H9 (cell line): Measurements from ENCODE around the gene GET3. TPM values are rescaled to one million over a fixed set of nuclear protein-coding genes. Genes with fewer than 3 reads are reported as not detected.

Experiments
- DNase-seq: peaks from one replicate; pipeline ENCODE4 v3.0.0-alpha.2; 2017
- H2AFZ ChIP-seq: one replicate; pipeline ENCODE4 v1.6.1; 2013; ENCODE audit warnings: mild to moderate bottlenecking, low read length, control low read depth, moderate library complexity
- H2AK5ac ChIP-seq: 2 replicates; pipeline ENCODE4 v1.6.1; 2013; ENCODE audit warnings: low read length, control low read depth, mixed read lengths; ENCODE audit not compliant: insufficient read length
- H2BK120ac ChIP-seq: one replicate; pipeline ENCODE4 v1.6.1; 2013; ENCODE audit warnings: low read depth, mild to moderate bottlenecking, low read length, control low read depth, inconsistent platforms; ENCODE audit not compliant: poor library complexity, severe bottlenecking
- H2BK12ac ChIP-seq: 2 replicates; pipeline ENCODE4 v1.6.1; 2013; ENCODE audit warnings: low read length, control low read depth, mixed read lengths, low read depth; ENCODE audit not compliant: insufficient read length
- H2BK15ac ChIP-seq: 2 replicates; pipeline ENCODE4 v1.6.1; 2013; ENCODE audit warnings: low read depth, low read length, control low read depth
- H2BK20ac ChIP-seq: one replicate; pipeline ENCODE4 v1.6.1; 2013; ENCODE audit warnings: low read depth, mild to moderate bottlenecking, low read length, control low read depth, inconsistent platforms; ENCODE audit not compliant: poor library complexity, severe bottlenecking
- H2BK5ac ChIP-seq: 2 replicates; pipeline ENCODE4 v1.6.1; 2013; ENCODE audit warnings: low read length, control low read depth, mixed read lengths; ENCODE audit not compliant: insufficient read length
- H3K14ac ChIP-seq: 2 replicates; pipeline ENCODE4 v1.6.1; 2013; ENCODE audit warnings: low read length, control low read depth; ENCODE audit not compliant: insufficient read depth
- H3K18ac ChIP-seq: 2 replicates; pipeline ENCODE4 v1.6.1; 2013; ENCODE audit warnings: low read depth, mild to moderate bottlenecking, mixed read lengths, low read length, control low read depth; ENCODE audit not compliant: insufficient read length
- H3K23ac ChIP-seq: 2 replicates; pipeline ENCODE4 v1.6.1; 2013; ENCODE audit warnings: low read length, control low read depth, mixed read lengths, low read depth; ENCODE audit not compliant: insufficient read length
- H3K23me2 ChIP-seq: 2 replicates; pipeline ENCODE4 v1.6.1; 2013; ENCODE audit warnings: low read depth, mild to moderate bottlenecking, mixed read lengths, low read length, control low read depth; ENCODE audit not compliant: insufficient read length, poor library complexity, severe bottlenecking
- H3K27ac ChIP-seq: 2 replicates; pipeline ENCODE4 v1.5.1; 2013; ENCODE audit warnings: low read length, control low read depth, mixed read lengths, low read depth; ENCODE audit not compliant: insufficient read length
- H3K27me3 ChIP-seq: 2 replicates; pipeline ENCODE4 v1.6.1; 2013; ENCODE audit warnings: low read length, control low read depth, inconsistent platforms; ENCODE audit not compliant: insufficient read depth
- H3K4ac ChIP-seq: 2 replicates; pipeline ENCODE4 v1.6.1; 2013; ENCODE audit warnings: low read depth, mild to moderate bottlenecking, control low read depth, inconsistent platforms, low read length, moderate library complexity
- H3K4me1 ChIP-seq: 2 replicates; pipeline ENCODE4 v1.6.1; 2013; ENCODE audit warnings: low read length, control low read depth, inconsistent platforms; ENCODE audit not compliant: insufficient read depth
- H3K4me2 ChIP-seq: 2 replicates; pipeline ENCODE4 v1.6.1; 2013; ENCODE audit warnings: low read length, control low read depth, mixed read lengths; ENCODE audit not compliant: insufficient read length, insufficient read depth
- H3K56ac ChIP-seq: 2 replicates; pipeline ENCODE4 v1.6.1; 2013; ENCODE audit warnings: low read depth, mild to moderate bottlenecking, mixed read lengths, low read length, control low read depth; ENCODE audit not compliant: insufficient read length
- H3K79me1 ChIP-seq: 2 replicates; pipeline ENCODE4 v1.6.1; 2013; ENCODE audit warnings: low read depth, mild to moderate bottlenecking, moderate library complexity, low read length, control low read depth, inconsistent platforms; ENCODE audit not compliant: insufficient read depth, poor library complexity, severe bottlenecking
- H3K79me2 ChIP-seq: 2 replicates; pipeline ENCODE4 v1.6.1; 2013; ENCODE audit warnings: low read length, control low read depth, inconsistent platforms; ENCODE audit not compliant: insufficient read depth
- H3K9ac ChIP-seq: 2 replicates; pipeline ENCODE4 v1.6.1; 2013; ENCODE audit warnings: low read length, control low read depth, mixed read lengths; ENCODE audit not compliant: insufficient read length; ENCODE audit errors: extremely low read depth
- H3K9me3 ChIP-seq: one replicate; pipeline ENCODE4 v1.6.1; 2013; ENCODE audit warnings: low read depth, low read length, inconsistent platforms; ENCODE audit not compliant: control insufficient read depth
- H3T11ph ChIP-seq: one replicate; pipeline ENCODE4 v1.6.1; 2013; ENCODE audit warnings: mild to moderate bottlenecking, low read length, control low read depth, inconsistent platforms
- H4K20me1 ChIP-seq: one replicate; pipeline ENCODE4 v1.6.1; 2013; ENCODE audit not compliant: control insufficient read depth, insufficient read length, insufficient read depth
- H4K5ac ChIP-seq: 2 replicates; pipeline ENCODE4 v1.6.1; 2013; ENCODE audit warnings: low read depth, mild to moderate bottlenecking, mixed read lengths, low read length, control low read depth; ENCODE audit not compliant: insufficient read length
- H4K8ac ChIP-seq: replicated peaks from 2 replicates; pipeline ENCODE4 v1.6.1; 2013; ENCODE audit warnings: low read length, control low read depth, mixed read lengths, low read depth; ENCODE audit not compliant: insufficient read length
- H4K91ac ChIP-seq: 2 replicates; pipeline ENCODE4 v1.6.1; 2013; ENCODE audit warnings: low read depth, mild to moderate bottlenecking, moderate library complexity, mixed read lengths, low read length, control low read depth; ENCODE audit not compliant: insufficient read length
- H3K27ac Mint-ChIP-seq, 3 experiments: 2 replicates in 2 of 3; 3 replicates in 1 of 3; pipeline ENCODE4 v1.8.0; 2020 to 2021; ENCODE audit warnings: mixed read lengths in 3 of 3, mild to moderate bottlenecking in 1 of 3, moderate library complexity in 1 of 3
- H3K27me3 Mint-ChIP-seq: 2 replicates; pipeline ENCODE4 v1.8.0; 2021; ENCODE audit warnings: low read depth, mild to moderate bottlenecking, moderate library complexity, mixed read lengths
- H3K36me3 Mint-ChIP-seq, 3 experiments: 2 replicates in 2 of 3; 3 replicates in 1 of 3; pipeline ENCODE4 v1.8.0; 2020 to 2021; ENCODE audit warnings: low read depth in 3 of 3, mixed read lengths in 3 of 3; ENCODE audit not compliant: insufficient read depth in 1 of 3
- H3K4me1 Mint-ChIP-seq, 2 experiments: 2 replicates each; pipeline ENCODE4 v1.8.0; 2020; ENCODE audit warnings: mixed read lengths in 2 of 2
- H3K4me3 Mint-ChIP-seq, 2 experiments: 2 replicates in 1 of 2; 3 replicates in 1 of 2; pipeline ENCODE4 v1.8.0; 2020 to 2021; ENCODE audit warnings: mild to moderate bottlenecking in 2 of 2, mixed read lengths in 2 of 2, moderate library complexity in 1 of 2
- H3K9me3 Mint-ChIP-seq, 2 experiments: 2 replicates in 1 of 2; 3 replicates in 1 of 2; pipeline ENCODE4 v1.8.0; 2020; ENCODE audit warnings: mild to moderate bottlenecking in 2 of 2, mixed read lengths in 2 of 2, moderate library complexity in 1 of 2
- CTCF ChIP-seq: fragments of 200-600 bp; sonication (generic); conservative IDR thresholded peaks from 3 replicates; pipeline ENCODE4 v1.8.0; 2021; ENCODE audit warnings: antibody characterized with exemption, mild to moderate bottlenecking
- WGBS: extraction: QIAGEN DNeasy Blood & Tissue Kit; methylation state at CpG from one replicate; pipeline ENCODE4 v1.1.7; 2013; ENCODE audit warnings: missing lambda C conversion rate, low lambda C conversion rate, mixed read lengths; ENCODE audit not compliant: insufficient read length; ENCODE audit errors: extremely low coverage; 5-methylcytosine and 5-hydroxymethylcytosine counted together
- total RNA-seq: library from RNA; stranded (reverse); gene quantifications from 2 replicates; pipeline ENCODE4 v1.2.1, GENCODE V29; 2021

The GET3 gene
- total RNA-seq, 1 experiment from 2014 or later = 81.6 TPM

- no peak overlapping the region for H4K91ac ChIP-seq
- no peak overlapping the region for H3K27ac ChIP-seq
- no peak overlapping the region for H2AFZ ChIP-seq
- no peaks in the 10 kb centered on the region for H3K79me1 ChIP-seq
- H3K4me2 ChIP-seq = no peak overlapping the region
- Mint-ChIP-seq H3K36me3 (peaks cover 55 to 89% (median 81%) of the 10 kb centered on the region in 3 experiments), H3K9me3 (no peaks in the 10 kb centered on the region; a peak in 1 of 5 replicates), H3K4me1 (peaks cover 7 to 14% of the 10 kb centered on the region in 2 experiments), H3K27me3 (no peaks in the 10 kb centered on the region; the same call in 1 of the 2 replicates), H3K27ac (no peak overlapping the region; a peak in 2 of 7 replicates), H3K4me3 (no peak overlapping the region)
- no peak overlapping the region for H2BK12ac ChIP-seq
- H3K14ac ChIP-seq = no peak overlapping the region
- no peak for DNase-seq
- TF ChIP-seq CTCF = no peak
- no peaks in the 10 kb centered on the region for H3K27me3 ChIP-seq
- no peak overlapping the region for H2BK20ac ChIP-seq
- no peak overlapping the region for H4K5ac ChIP-seq
- no peak overlapping the region for H2BK5ac ChIP-seq
- H3K18ac ChIP-seq = no peak overlapping the region
- H3K4ac ChIP-seq = no peak overlapping the region
- no peak overlapping the region for H2AK5ac ChIP-seq
- no peak overlapping the region for H3K56ac ChIP-seq
- no peak overlapping the region for H3K23ac ChIP-seq
- H3T11ph ChIP-seq = no peak overlapping the region
- H3K9me3 ChIP-seq = no peaks in the 10 kb centered on the region
- H4K8ac ChIP-seq = no peak overlapping the region
- no peak overlapping the region for H2BK15ac ChIP-seq
- no peaks in the 10 kb centered on the region for H4K20me1 ChIP-seq
- H2BK120ac ChIP-seq = no peak overlapping the region
- H3K79me2 ChIP-seq = no peaks in the 10 kb centered on the region
- H3K23me2 ChIP-seq = no peaks in the 10 kb centered on the region
- H3K4me1 ChIP-seq = no peaks in the 10 kb centered on the region
- H3K9ac ChIP-seq = no peak overlapping the region
- no CpG with 5 or more reads among the region's 13 CpGs for WGBS
These were observed 32.1 kb upstream of the GET3 start for GRCh38 chr19:12705169-12705568.
